Measurements from ENCODE around the gene DIP2C.

DIP2C gene

DNA sequence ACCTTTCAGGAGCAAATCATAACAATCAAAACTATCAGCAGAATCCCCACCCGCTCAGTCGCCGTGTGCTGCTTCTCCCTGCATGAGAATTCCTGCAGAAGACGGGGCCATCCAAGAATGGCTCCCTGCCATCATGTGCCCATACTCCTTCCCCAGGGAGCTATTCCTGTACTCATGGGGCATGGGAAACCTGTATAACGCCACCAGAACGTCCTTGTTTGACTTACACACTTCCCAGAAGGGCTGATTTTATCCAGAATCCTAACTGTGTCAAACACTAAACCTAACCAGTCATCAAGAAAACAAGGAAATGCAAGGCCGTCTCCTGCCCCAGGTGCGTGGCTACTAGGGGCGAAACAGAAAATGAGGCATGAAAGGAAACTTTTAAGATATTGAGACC lies 16.0 kb downstream of the DIP2C start:
- H3K27me3 Mint-ChIP-seq: peaks cover 6% of the 10 kb centered on the region
- H3K9me3 Mint-ChIP-seq: peaks cover 15% of the 10 kb centered on the region
- CTCF ChIA-PET: no interaction called here
- no peaks in the 10 kb centered on the region for H3K4me1 Mint-ChIP-seq
- no peak overlapping the region for H3K4me3 Mint-ChIP-seq
- H3K36me3 Mint-ChIP-seq: no peaks in the 10 kb centered on the region
- no peak overlapping the region for H3K27ac Mint-ChIP-seq
- DNase-seq: no peak

DNA sequence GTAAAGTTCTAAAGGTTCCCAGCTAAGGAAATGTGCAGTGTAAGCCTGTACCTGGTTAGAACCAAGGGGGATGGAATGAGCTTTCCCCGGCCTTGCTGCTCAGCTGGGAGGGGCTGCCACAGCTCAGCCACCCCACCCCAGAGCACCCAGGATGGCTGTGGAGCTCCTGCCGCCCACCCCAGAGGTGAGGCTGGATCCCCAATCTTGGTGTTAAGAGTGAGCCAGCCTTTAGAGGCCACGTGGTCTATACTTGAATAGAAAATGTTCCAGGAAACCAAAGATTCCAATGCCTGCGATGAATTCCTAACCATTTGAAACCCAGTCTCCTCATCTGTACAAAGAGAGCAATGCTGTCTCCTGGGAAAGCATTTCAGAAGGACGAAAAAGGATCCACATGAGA lies 16.5 kb downstream of the DIP2C start:
- CTCF ChIA-PET: no interaction called here
- no peak for DNase-seq
- no peak overlapping the region for H3K4me3 Mint-ChIP-seq
- H3K27ac Mint-ChIP-seq: no peak overlapping the region
- H3K27me3 Mint-ChIP-seq: peaks cover 6% of the 10 kb centered on the region
- H3K9me3 Mint-ChIP-seq: peaks cover 15% of the 10 kb centered on the region
- H3K36me3 Mint-ChIP-seq: no peaks in the 10 kb centered on the region
- H3K4me1 Mint-ChIP-seq: no peaks in the 10 kb centered on the region

DNA sequence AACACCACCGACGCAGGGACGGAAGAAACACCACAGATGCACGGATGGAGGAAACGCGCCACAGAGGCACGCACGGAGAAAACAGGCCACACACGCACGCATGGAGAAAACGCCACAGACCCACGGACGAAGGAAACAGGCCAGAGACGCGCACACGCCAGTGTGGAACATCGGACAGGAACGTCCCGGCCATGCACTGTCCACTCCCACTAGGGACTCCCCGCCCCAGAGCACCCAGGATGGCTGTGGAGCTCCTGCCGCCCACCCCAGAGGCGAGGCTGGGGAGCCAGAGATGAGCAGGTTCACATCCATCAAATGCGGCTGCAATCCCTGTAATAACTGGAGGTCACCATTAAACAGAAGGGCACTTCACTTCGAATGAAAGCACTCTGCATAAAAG lies 17.3 kb downstream of the DIP2C start:
- peaks cover 15% of the 10 kb centered on the region for H3K9me3 Mint-ChIP-seq
- no peaks in the 10 kb centered on the region for H3K4me1 Mint-ChIP-seq
- DNase-seq: no peak
- H3K4me3 Mint-ChIP-seq: no peak overlapping the region
- peaks cover 6% of the 10 kb centered on the region for H3K27me3 Mint-ChIP-seq
- no peak overlapping the region for H3K27ac Mint-ChIP-seq
- CTCF ChIA-PET: no interaction called here
- H3K36me3 Mint-ChIP-seq: no peaks in the 10 kb centered on the region

- Mint-ChIP-seq H3K4me1 (no peaks in the 10 kb centered on the region), H3K9me3 (peaks cover 15% of the 10 kb centered on the region), H3K27ac (no peak overlapping the region), H3K4me3 (no peak overlapping the region), H3K27me3 (peaks cover 6% of the 10 kb centered on the region), H3K36me3 (no peaks in the 10 kb centered on the region)
- DNase-seq: no peak
- CTCF ChIA-PET: no interaction called here
Measured at GRCh38 chr10:670990-671389, 18.5 kb downstream of the DIP2C start.

DNA sequence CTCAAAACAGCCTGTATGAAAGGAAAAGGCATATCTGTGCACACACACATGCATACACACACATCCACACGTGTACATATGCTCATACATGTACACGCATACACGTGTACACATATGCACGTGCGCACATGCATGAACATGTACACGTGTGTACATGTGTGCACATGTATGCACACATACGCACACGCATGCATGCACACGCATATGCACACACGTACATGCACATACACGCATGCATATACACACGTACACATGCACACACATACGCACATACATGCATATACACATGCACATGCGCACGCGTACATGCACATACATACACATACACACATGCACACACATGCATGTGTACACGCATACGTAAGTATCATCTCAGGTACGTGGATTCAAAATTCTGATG lies 19.4 kb downstream of the DIP2C start:
- H3K27ac Mint-ChIP-seq: no peak overlapping the region
- DNase-seq: no peak
- no peak overlapping the region for H3K4me3 Mint-ChIP-seq
- H3K27me3 Mint-ChIP-seq: peaks cover 6% of the 10 kb centered on the region
- peaks cover 15% of the 10 kb centered on the region for H3K9me3 Mint-ChIP-seq
- no peaks in the 10 kb centered on the region for H3K4me1 Mint-ChIP-seq
- no peaks in the 10 kb centered on the region for H3K36me3 Mint-ChIP-seq
- CTCF ChIA-PET: no interaction called here

- H3K36me3 Mint-ChIP-seq: no peaks in the 10 kb centered on the region
- no peaks in the 10 kb centered on the region for H3K4me1 Mint-ChIP-seq
- no peak for DNase-seq
- no peak overlapping the region for H3K27ac Mint-ChIP-seq
- peaks cover 15% of the 10 kb centered on the region for H3K9me3 Mint-ChIP-seq
- H3K4me3 Mint-ChIP-seq: no peak overlapping the region
- CTCF ChIA-PET: no interaction called here
- peaks cover 6% of the 10 kb centered on the region for H3K27me3 Mint-ChIP-seq
Measured at GRCh38 chr10:668786-669485, 20.5 kb downstream of the DIP2C start.

DNA sequence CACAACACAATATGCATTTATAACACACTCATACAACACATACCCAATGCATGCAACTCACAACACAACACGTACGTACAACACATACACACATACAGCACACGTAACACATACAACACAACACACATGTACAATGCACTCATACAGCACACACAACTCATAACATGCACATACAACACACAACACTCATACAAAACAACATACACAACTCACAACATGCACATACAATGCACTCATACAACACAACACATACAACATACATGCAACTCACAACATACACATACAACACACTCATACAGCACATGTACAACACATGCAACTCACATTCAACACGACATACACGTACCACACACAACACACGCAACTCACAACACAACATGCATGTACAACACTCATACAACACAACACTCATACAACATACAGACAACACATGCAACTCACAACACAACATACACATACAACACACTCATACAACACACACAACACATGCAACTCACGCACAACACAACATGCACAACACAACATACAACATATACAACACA lies 21.8 kb downstream of the DIP2C start:
- Mint-ChIP-seq H3K27ac (no peak overlapping the region), H3K9me3 (peaks cover 15% of the 10 kb centered on the region), H3K27me3 (no peaks in the 10 kb centered on the region), H3K4me3 (no peak overlapping the region), H3K4me1 (no peaks in the 10 kb centered on the region), H3K36me3 (no peaks in the 10 kb centered on the region)
- no peak for DNase-seq
- CTCF ChIA-PET: no interaction called here

GRCh38 chr10:667096-667495 lies 22.4 kb downstream of the DIP2C start:
- no peaks in the 10 kb centered on the region for H3K4me1 Mint-ChIP-seq
- H3K4me3 Mint-ChIP-seq: no peak overlapping the region
- CTCF ChIA-PET: no interaction called here
- no peak overlapping the region for H3K27ac Mint-ChIP-seq
- DNase-seq: no peak
- no peaks in the 10 kb centered on the region for H3K36me3 Mint-ChIP-seq
- peaks cover 15% of the 10 kb centered on the region for H3K9me3 Mint-ChIP-seq
- H3K27me3 Mint-ChIP-seq: no peaks in the 10 kb centered on the region

DNA sequence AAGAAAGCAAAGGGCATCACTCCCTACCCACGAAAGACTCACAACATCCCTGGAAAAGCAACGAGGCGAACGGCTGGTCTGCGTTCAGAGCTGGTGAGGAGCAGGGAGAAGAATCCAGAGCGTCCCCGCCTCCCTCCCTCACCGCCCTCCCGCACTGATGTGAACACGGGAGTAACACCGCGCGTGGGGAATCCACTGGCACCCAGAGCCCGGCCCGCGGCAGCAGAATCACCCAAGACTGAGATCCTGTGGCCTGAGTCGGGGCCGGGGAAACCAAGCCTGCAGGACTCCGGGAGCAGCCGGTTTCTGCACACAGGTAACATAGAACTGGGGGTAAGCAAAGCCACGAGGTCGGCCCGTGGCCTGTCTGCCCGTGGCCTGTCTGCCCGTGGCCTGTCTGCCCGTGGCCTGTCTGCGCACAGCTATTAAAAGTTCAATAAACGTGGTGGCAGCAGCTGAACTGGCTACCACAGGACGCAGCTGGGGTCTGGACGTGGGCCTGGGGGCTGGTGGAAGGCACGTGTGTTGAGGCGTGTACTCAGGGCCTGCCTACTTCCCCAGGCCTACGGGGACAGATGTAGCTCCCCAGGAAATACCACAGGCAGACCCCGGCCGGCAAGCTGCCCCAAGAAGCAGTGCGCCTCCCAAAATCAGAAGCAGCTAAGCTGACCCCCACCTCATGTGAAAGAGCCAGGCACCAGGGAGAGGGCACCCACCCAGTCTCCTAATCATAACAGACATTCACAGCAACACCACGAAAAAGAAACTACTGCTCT lies 23.0 kb downstream of the DIP2C start:
- no peaks in the 10 kb centered on the region for H3K36me3 Mint-ChIP-seq

GRCh38 chr10:665579-666091 lies 23.8 kb downstream of the DIP2C start:
- H3K4me1 Mint-ChIP-seq: no peaks in the 10 kb centered on the region
- H3K9me3 Mint-ChIP-seq: peaks cover 9% of the 10 kb centered on the region
- no peak overlapping the region for H3K27ac Mint-ChIP-seq
- no peak overlapping the region for H3K4me3 Mint-ChIP-seq
- no peaks in the 10 kb centered on the region for H3K36me3 Mint-ChIP-seq
- no peak for DNase-seq
- CTCF ChIA-PET: no interaction called here
- peaks cover 9% of the 10 kb centered on the region for H3K27me3 Mint-ChIP-seq

More for the DNA sequence above, 23.0 kb downstream of the DIP2C start:
- Mint-ChIP-seq H3K27me3 (peaks cover 6% of the 10 kb centered on the region), H3K27ac (no peak overlapping the region), H3K4me3 (no peak overlapping the region), H3K9me3 (peaks cover 12% of the 10 kb centered on the region), H3K4me1 (no peaks in the 10 kb centered on the region)
- CTCF ChIA-PET: no interaction called here
- no peak for DNase-seq

DNA sequence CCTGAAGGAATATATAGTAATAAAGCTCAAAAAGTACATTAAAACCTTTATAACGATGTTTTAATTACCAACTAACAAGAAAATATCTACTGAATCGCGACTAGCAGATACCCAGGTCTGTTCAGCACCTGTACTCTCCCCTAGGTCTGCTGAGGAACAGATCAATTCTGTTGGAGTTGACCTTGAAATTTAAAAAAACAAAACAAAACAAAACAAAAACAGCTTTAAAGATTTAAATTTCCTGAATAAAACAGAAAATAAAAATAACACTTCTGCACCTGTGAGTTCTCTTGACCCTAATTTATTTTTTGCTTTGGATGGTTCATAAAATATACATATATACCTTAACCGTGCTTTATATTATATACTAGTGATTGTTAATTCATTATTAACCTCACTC lies 24.6 kb downstream of the DIP2C start:
- H3K36me3 Mint-ChIP-seq: no peaks in the 10 kb centered on the region
- no peak overlapping the region for H3K27ac Mint-ChIP-seq
- H3K4me3 Mint-ChIP-seq: no peak overlapping the region
- DNase-seq: no peak
- H3K4me1 Mint-ChIP-seq: no peaks in the 10 kb centered on the region
- peaks cover 5% of the 10 kb centered on the region for H3K9me3 Mint-ChIP-seq
- CTCF ChIA-PET: interaction anchor here (0.6 kb wide), 1 partner anchor 410 kb away, joined by 3 read pairs; no protein-coding TSS in a partner anchor
- peaks cover 9% of the 10 kb centered on the region for H3K27me3 Mint-ChIP-seq

DNA sequence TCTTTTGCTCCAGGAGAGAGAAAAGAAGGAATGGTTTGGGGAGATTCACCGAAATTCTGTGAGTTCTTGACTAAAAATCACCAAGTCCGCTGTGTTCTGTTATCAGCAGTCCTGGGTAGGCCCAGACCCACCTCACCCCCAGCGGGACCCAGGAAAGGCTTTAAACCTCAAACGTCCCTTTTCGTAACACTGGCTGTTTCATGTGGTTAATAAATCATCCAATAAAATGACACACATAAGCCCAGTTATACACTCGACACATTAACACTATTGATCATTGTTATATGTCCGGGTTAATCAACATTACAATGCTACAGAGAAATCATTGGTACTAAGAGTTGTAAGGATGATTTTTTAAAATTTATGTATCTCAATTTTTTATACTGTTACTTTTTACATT lies 25.2 kb downstream of the DIP2C start:
- Mint-ChIP-seq H3K4me1 (no peaks in the 10 kb centered on the region), H3K36me3 (no peaks in the 10 kb centered on the region), H3K27me3 (peaks cover 9% of the 10 kb centered on the region), H3K27ac (no peak overlapping the region), H3K9me3 (peaks cover under 1% of the 10 kb centered on the region), H3K4me3 (no peak overlapping the region)
- CTCF ChIA-PET: interaction anchor here (0.6 kb wide), 1 partner anchor 410 kb away, joined by 3 read pairs; no protein-coding TSS in a partner anchor
- DNase-seq: no peak

GRCh38 chr10:663831-664251 lies 25.6 kb downstream of the DIP2C start:
- no peaks in the 10 kb centered on the region for H3K4me1 Mint-ChIP-seq

DNA sequence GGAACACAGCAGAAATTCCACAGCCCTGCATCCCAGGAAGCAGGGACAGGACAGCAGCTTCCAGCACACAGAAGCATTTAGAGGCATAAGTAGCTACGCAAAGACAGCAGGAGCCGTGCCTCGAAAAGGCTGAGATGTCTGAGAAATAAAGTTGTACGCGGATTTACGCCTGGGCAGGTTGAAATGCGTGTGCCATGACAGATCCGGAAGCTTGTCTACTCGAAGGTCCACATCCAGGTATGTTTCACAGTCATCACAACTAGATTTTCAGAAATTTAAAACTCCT lies 26.1 kb downstream of the DIP2C start:
- DNase-seq: no peak
- H3K4me3 Mint-ChIP-seq: no peak overlapping the region
- CTCF ChIA-PET: no interaction called here
- H3K36me3 Mint-ChIP-seq: no peaks in the 10 kb centered on the region
- no peaks in the 10 kb centered on the region for H3K4me1 Mint-ChIP-seq
- no peak overlapping the region for H3K27ac Mint-ChIP-seq
- no peaks in the 10 kb centered on the region for H3K9me3 Mint-ChIP-seq
- H3K27me3 Mint-ChIP-seq: peaks cover 9% of the 10 kb centered on the region

More at GRCh38 chr10:663831-664251, 25.6 kb downstream of the DIP2C start:
- no peak for DNase-seq
- Mint-ChIP-seq H3K27me3 (peaks cover 9% of the 10 kb centered on the region), H3K9me3 (no peaks in the 10 kb centered on the region), H3K36me3 (no peaks in the 10 kb centered on the region), H3K27ac (no peak overlapping the region), H3K4me3 (no peak overlapping the region)
- CTCF ChIA-PET: no interaction called here

All from activated naive CD4-positive, alpha-beta T cell treated with anti-CD3 and anti-CD28 coated beads, Interleukin-2, amount 10 ng/mL, durations not matched to agents 7 days and 5 days (primary cell).